GM18511 (cell line): ENCODE results near the gene TAF11L7.
"Not testable (repeated sequence)": the region's sequence is repeated elsewhere in the genome, so short reads cannot be mapped to it uniquely, and the experiment has no call there.

Experiments
- ATAC-seq: cut with Tn5 transposase; IDR thresholded peaks from one replicate; pipeline ENCODE4 v1.9.1; 2021; ENCODE audit warnings: mild to moderate bottlenecking, moderate library complexity; ENCODE audit not compliant: unreplicated experiment

Gene TAF11L7

DNA sequence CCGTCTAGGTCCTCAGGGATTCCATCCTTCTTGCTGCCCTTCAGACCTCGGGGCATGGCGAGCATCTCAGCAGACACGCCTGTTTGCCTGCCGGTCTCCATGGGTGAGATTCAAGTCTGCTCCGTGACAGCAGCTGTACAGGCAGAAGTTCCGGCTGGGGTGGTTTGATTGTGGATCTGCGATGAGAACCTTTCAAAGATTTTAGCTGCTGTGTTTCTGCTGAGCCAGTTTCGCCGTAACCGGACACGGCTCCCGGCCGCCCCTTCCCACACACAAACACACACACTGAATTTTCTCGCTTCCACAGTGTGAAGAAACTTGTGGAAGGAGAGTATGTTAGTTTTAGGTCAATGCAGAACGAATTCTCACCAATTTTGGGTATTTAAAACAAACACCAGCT lies at the start of gene TAF11L7:
Gene TAF11L7, minus strand, starts transcription at position 101 of the 400 bp plus-strand sequence.
- not testable (repeated sequence) for ATAC-seq

DNA sequence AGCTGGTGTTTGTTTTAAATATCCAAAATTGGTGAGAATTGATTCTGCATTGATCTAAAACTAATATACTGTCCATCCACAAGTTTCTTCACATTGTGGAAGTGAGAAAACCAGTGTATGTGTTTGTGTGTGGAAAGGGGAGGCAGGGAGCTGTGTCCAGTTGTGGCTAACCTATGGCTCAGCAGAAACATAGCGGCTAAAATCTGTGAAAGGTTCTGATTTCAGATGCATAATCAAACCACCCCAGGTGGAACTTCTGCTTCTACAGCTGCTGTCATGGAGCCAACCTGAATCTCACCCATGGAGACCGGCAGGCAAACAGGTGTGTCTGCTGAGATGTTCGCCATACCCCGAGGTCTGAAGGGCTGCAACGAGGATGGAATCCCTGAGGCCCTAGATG lies 48.6 kb upstream of the TAF11L7 start, which contains the start of gene TAF11L14:
Gene TAF11L14, plus strand, starts transcription at position 301 of the 400 bp plus-strand sequence.
- ATAC-seq, result no peak

DNA sequence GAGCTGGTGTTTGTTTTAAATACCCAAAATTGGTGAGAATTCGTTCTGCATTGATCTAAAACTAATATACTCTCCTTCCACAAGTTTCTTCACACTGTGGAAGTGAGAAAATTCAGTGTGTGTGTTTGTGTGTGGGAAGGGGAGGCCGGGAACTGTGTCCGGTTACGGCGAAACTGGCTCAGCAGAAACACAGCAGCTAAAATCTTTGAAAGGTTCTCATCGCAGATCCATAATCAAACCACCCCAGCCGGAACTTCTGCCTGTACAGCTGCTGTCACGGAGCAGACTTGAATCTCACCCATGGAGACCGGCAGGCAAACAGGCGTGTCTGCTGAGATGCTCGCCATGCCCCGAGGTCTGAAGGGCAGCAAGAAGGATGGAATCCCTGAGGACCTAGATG lies 46.2 kb upstream of the TAF11L7 start, which contains the start of gene TAF11L13:
Gene TAF11L13, plus strand, starts transcription at position 301 of the 400 bp plus-strand sequence.
- ATAC-seq, result not testable (repeated sequence)

DNA sequence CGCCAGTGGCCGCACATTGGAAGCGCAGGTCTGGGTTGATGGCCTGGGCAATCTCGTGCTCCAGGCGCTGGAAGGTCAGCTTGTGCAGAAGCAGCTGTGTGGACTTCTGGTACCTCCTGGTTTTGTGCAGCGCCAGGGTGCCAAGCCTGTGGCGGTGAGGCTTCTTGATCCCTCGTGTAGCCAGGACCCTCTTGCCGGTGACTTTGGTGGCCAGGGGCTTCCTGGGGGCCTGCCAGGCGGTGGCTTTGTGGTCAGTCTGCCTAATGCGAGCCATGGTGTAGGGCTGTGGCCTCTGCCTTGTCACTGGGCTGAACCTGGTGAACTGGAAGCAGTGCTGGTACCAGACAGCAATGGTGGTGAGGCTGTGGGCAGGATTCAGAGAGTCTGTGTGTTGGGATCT lies 40.1 kb upstream of the TAF11L7 start:
- no peak for ATAC-seq

DNA sequence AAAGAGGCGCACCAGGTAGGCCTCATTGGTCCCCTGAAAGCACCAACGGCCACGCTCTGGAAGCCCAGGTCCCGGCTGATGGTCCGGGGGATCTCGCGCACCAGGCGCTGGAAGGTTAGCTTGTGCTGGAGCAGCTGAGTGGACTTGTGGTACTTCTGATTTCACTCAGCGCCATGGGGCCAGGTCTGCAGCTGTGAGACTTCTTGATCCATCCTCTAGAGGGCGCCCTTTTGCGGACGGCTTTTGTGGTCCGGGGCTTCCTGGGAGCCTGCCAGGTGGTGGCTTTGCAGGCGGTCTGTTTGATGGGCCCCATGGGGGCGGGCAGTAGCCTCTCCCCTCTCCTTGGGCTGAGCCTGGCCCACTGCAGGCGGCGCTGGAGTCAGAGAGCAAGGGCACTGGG lies 35.1 kb upstream of the TAF11L7 start:
- ATAC-seq, result no peak

DNA sequence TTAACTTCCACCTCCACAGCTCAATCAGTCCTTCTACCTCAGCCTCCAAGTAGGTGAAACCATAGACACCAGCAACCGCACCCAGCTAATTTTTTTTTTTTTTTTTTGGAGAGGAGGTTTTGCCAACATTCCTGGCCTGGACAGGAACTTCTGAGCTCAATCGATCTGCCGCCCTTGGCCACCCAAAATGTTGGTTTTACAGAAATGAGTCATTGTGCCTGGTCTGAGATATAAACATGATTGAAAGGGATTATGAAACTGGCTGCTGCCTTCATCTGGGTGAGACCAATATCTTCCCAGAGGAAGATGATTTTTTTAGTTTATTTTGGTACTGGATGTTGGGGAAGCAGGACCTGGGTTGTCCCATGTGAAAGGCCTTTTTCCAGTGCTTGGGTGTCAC lies 33.8 kb upstream of the TAF11L7 start:
- ATAC-seq, result no peak

DNA sequence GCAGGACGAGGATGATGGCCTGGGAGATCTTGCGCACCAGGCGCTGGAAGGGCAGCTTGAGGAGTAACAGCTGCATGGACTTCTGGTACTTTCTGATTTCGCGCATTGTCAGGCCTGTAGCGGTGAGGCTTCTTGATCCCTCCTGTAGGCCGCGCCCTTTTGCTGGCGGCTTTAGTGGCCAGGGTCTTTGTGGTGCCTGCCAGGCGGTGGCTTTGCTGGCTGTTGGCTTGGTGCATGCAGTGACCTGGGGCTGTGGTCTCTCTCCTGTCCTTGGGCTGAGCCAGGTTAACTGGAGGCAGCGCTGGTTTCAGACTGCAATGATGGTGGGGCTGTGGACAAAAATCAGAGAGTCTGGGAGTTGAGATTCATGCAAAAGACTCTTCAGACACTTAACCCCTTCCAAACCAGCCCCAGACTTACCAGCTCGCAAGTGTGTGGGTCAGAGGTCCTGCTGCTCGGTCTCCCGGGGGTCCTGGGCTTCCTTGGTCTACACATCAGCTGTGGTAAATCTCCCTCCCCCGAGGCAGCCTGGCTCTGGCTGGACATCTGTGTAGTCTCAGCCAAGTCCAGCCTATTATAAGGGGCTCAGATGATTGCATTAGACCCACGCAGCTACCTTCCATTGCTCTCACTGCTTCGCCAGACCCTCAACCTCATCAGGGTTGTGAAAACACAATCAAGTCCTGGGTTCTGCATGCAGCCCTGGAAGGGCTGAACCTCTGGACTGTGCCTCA lies 29.5 kb upstream of the TAF11L7 start:
- ATAC-seq, result no peak

DNA sequence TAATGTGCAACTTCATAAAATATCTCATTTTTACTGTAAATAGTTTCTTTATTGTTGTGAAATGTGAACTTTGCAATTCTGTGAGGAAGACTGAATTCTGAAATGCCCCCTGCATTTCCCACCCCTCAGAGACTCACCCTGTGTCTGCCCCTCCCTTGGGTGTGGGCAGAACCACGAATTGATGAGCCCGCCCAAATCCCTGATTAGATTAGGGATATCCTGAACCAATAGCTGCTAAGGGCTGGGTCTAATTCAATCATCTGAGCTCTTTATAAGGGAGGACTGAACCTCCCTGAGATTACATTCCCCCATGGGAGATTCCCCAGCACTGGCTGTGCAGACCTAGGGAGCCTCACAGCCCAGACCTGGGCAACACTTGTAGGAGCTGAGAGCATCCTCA lies 24.5 kb upstream of the TAF11L7 start, which contains the start of gene TAF11L12:
Gene TAF11L12, plus strand, starts transcription at position 301 of the 400 bp plus-strand sequence.
- not testable (repeated sequence) for ATAC-seq

DNA sequence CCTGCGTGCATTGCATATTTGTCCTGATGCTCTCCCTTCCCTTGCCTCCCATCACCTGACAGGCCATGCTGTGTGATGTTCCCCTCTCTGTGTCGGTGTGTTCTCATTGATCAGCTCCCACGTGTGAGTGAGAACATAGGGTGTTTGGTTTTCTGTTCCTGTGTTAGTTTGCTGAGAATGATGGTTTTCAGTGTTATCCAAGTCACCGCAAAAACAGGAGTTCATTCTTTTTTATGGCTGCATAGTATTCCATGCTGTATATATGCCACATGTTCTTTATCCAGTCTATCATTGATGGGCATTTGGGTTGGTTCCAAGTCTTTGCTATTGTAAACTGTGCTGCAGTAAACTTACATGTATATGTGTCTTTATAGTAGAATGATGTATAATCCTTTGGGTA lies 21.9 kb upstream of the TAF11L7 start:
- not testable (repeated sequence) for ATAC-seq

DNA sequence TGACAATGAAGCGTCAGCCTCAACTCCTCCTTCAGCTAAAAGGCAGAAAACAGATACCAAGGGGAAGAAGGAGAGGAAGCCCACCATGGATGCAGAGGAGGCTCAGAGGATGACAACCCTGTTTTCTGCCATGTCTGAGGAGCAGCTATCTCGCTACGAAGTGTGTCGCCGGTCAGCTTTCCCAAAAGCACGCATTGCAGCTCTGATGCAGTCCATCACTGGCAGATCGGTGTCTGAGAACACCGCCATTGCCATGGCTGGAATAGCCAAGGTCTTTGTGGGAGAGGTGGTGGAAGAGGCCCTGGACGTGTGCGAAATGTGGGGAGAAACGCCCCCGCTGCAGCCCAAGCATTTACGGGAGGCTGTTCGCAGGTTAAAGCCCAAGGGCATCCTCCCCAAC lies 19.4 kb upstream of the TAF11L7 start:
- no peak for ATAC-seq

DNA sequence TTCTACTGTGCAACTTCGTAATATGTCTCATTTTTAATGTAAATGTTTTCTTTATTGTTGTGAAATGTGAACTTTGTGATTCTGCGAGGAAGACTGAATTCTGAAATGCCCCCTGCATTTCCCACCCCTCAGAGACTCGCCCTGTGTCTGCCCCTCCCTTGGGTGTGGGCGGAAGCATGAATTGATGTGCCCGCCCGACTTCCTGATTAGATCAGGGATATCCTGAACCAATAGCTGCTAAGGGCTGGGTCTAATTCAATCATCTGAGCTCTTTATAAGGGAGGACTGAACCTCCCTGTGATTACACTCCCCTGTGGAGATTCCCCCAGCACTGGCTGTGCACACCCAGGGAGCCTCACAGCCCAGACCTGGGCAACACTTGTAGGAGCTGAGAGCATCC lies 18.3 kb upstream of the TAF11L7 start, which contains the start of gene TAF11L11:
Gene TAF11L11, plus strand, starts transcription at position 304 of the 400 bp plus-strand sequence.
- ATAC-seq, result not testable (repeated sequence)

DNA sequence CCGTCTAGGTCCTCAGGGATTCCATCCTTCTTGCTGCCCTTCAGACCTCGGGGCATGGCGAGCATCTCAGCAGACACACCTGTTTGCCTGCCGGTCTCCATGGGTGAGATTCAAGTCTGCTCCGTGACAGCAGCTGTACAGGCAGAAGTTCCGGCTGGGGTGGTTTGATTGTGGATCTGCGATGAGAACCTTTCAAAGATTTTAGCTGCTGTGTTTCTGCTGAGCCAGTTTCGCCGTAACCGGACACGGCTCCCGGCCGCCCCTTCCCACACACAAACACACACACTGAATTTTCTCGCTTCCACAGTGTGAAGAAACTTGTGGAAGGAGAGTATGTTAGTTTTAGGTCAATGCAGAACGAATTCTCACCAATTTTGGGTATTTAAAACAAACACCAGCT lies 12.2 kb upstream of the TAF11L7 start, which contains the start of gene TAF11L10:
Gene TAF11L10, minus strand, starts transcription at position 101 of the 400 bp plus-strand sequence.
- ATAC-seq, result not testable (repeated sequence)

DNA sequence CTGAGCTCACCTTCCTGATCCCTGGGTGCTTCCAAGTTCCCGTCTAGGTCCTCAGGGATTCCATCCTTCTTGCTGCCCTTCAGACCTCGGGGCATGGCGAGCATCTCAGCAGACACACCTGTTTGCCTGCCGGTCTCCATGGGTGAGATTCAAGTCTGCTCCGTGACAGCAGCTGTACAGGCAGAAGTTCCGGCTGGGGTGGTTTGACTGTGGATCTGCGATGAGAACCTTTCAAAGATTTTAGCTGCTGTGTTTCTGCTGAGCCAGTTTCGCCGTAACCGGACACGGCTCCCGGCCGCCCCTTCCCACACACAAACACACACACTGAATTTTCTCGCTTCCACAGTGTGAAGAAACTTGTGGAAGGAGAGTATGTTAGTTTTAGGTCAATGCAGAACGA lies 8.7 kb upstream of the TAF11L7 start, which contains the start of gene TAF11L9:
Gene TAF11L9, minus strand, starts transcription at position 140 of the 400 bp plus-strand sequence.
- ATAC-seq, result not testable (repeated sequence)

DNA sequence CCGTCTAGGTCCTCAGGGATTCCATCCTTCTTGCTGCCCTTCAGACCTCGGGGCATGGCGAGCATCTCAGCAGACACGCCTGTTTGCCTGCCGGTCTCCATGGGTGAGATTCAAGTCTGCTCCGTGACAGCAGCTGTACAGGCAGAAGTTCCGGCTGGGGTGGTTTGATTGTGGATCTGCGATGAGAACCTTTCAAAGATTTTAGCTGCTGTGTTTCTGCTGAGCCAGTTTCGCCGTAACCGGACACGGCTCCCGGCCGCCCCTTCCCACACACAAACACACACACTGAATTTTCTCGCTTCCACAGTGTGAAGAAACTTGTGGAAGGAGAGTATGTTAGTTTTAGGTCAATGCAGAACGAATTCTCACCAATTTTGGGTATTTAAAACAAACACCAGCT lies 5.3 kb upstream of the TAF11L7 start, which contains the start of gene TAF11L8:
Gene TAF11L8, minus strand, starts transcription at position 101 of the 400 bp plus-strand sequence.
- ATAC-seq, result not testable (repeated sequence)
